K562 (cell line): Measurements from ENCODE around the gene EAF1. TPM values are rescaled to one million over a fixed set of nuclear protein-coding genes. Genes with fewer than 3 reads are reported as not detected.
A peak's percentile ranks its signal among the peaks of the same experiment; 100 is the strongest.

ENCODE experiments used
- CC2D1A ChIP-seq: fragments of 450-650 bp; IDR thresholded peaks from 2 replicates; pipeline ENCODE4 v1.6.1; 2017; ENCODE audit warnings: mild to moderate bottlenecking
- FOXP1 ChIP-seq: sonication (generic); formaldehyde crosslinking; IDR thresholded peaks from 2 replicates; pipeline ENCODE4 v1.8.0; 2022; ENCODE audit warnings: mild to moderate bottlenecking, missing genetic modification reagents
- POLR2B ChIP-seq: fragments of 450-650 bp; IDR thresholded peaks from 2 replicates; pipeline ENCODE4 v1.6.1; 2018; ENCODE audit warnings: low read depth; ENCODE audit not compliant: partially characterized antibody
- SREBF1 ChIP-seq: fragments of 150-350 bp; IDR thresholded peaks from 2 replicates; pipeline ENCODE4 v1.6.1; 2014; ENCODE audit warnings: antibody characterized with exemption, low read depth, low read length, borderline replicate concordance
- SRSF3 ChIP-seq: fragments of 200-400 bp; formaldehyde crosslinking; IDR thresholded peaks from 2 replicates; pipeline ENCODE4 v1.6.1; 2016; ENCODE audit warnings: mild to moderate bottlenecking, low read length, moderate library complexity; ENCODE audit not compliant: insufficient read depth
- ZNF165 ChIP-seq: fragments of 250-450 bp; sonication (Bioruptor Pico); IDR thresholded peaks from 2 replicates; pipeline ENCODE4 v1.4.0; 2020; ENCODE audit warnings: borderline replicate concordance
- ZNF707 ChIP-seq: fragments of 250-450 bp; sonication (Bioruptor Pico); conservative IDR thresholded peaks from 2 replicates; pipeline ENCODE4 v1.8.0; 2022; ENCODE audit warnings: inconsistent platforms, mild to moderate bottlenecking, moderate library complexity
- ZNF79 ChIP-seq: fragments of 250-450 bp; sonication (Bioruptor Pico); IDR thresholded peaks from 2 replicates; pipeline ENCODE4 v1.4.0; 2020; ENCODE audit warnings: low read depth, mild to moderate bottlenecking, moderate library complexity
- polyA plus RNA-seq, 8 experiments: library from polyadenylated mRNA; depleted of rRNA in 4 of 8; stranded (reverse) in 5 of 8; unstranded in 3 of 8; fragments of >200 nt; fragmentation: Nextera tagmentation in 2 of 8; fragmentation: Illumina TruSeq in 1 of 8; extraction: Ambion mirVana in 2 of 8; extraction: Trizol in 1 of 8; gene quantifications; 2 replicates each; pipeline versions ENCODE4 v1.2.1 to v1.2.3, GENCODE V29; 2011 to 2014; ENCODE audit warnings: inconsistent platforms in 1 of 8, missing spikeins in 1 of 8
- total RNA-seq, 7 experiments: library from RNA; depleted of rRNA in 6 of 7; stranded (reverse); fragments of >200 nt in 6 of 7; fragmentation: Illumina TruSeq in 2 of 7; extraction: Trizol in 2 of 7; gene quantifications; 2 replicates each; pipeline versions ENCODE4 v1.2.1 to v1.2.3, GENCODE V29; 2011 to 2021; ENCODE audit warnings: low replicate concordance in 1 of 7
- TF ChIP-seq, protein P1 (sequence below): sonication (generic); formaldehyde crosslinking; IDR thresholded peaks from 2 replicates; pipeline ENCODE4 v1.8.0; 2022; ENCODE audit warnings: mild to moderate bottlenecking, missing genetic modification reagents, borderline replicate concordance
- TF ChIP-seq, protein P2 (sequence below): fragments of 250-450 bp; sonication (Bioruptor Pico); IDR thresholded peaks from 2 replicates; pipeline ENCODE4 v1.8.0; 2022; ENCODE audit warnings: inconsistent platforms
- TF ChIP-seq, protein P3 (sequence below): sonication (generic); formaldehyde crosslinking; IDR thresholded peaks from 2 replicates; pipeline ENCODE4 v1.8.0; 2022; ENCODE audit warnings: mild to moderate bottlenecking, missing genetic modification reagents
- TF ChIP-seq, protein P4 (sequence below): sonication (generic); formaldehyde crosslinking; IDR thresholded peaks from 2 replicates; pipeline ENCODE4 v1.8.0; 2023; ENCODE audit warnings: mild to moderate bottlenecking, missing genetic modification reagents

EAF1 gene
- total and polyA plus RNA-seq, 9 of the 15 experiments (the other 6 are each of a cell fraction or from before 2014, with no cell fraction given) = 7.0 to 26.8 (median 20.4) TPM

DNA sequence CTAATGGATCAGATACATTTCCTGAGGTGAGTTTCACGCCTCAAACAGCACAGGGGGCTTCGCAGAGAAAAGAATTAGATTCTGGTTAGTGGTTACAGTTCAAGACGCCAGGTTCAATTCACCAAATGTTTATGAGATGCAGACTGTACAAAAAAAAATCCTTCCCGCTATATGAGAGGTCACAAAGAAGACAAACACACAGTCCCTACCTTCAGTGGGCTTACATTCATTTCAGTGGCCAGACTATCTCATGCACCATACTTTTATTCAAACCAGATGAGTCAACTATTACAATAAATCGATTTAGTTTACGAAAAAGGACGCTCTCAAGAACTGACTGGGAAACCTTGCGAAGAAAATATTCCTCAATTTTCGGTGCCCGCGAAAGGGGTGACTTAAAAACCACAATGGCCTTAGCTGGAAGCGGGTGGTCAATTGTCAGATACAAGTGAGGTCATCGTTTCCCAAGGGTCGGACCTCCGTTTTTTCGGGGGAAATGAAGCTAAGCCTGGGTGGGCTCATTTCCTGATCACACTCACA lies 749 bp upstream of the EAF1 start (continued):
- TF ChIP-seq, protein P1, sequence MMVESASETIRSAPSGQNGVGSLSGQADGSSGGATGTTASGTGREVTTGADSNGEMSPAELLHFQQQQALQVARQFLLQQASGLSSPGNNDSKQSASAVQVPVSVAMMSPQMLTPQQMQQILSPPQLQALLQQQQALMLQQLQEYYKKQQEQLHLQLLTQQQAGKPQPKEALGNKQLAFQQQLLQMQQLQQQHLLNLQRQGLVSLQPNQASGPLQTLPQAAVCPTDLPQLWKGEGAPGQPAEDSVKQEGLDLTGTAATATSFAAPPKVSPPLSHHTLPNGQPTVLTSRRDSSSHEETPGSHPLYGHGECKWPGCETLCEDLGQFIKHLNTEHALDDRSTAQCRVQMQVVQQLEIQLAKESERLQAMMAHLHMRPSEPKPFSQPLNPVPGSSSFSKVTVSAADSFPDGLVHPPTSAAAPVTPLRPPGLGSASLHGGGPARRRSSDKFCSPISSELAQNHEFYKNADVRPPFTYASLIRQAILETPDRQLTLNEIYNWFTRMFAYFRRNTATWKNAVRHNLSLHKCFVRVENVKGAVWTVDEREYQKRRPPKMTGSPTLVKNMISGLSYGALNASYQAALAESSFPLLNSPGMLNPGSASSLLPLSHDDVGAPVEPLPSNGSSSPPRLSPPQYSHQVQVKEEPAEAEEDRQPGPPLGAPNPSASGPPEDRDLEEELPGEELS (CRISPR knock-in tag) = no peak
- TF ChIP-seq POLR2B (no peak), ZNF79 (CRISPR knock-in tag) (no peak), FOXP1 (CRISPR knock-in tag) (0 out of 2 replicates have a peak, but pooled peaks have one; percentile 7), ZNF707 (no peak), ZNF165 (CRISPR knock-in tag) (no peak), CC2D1A (no peak), SREBF1 (no peak), SRSF3 (no peak)
- TF ChIP-seq, protein P2, sequence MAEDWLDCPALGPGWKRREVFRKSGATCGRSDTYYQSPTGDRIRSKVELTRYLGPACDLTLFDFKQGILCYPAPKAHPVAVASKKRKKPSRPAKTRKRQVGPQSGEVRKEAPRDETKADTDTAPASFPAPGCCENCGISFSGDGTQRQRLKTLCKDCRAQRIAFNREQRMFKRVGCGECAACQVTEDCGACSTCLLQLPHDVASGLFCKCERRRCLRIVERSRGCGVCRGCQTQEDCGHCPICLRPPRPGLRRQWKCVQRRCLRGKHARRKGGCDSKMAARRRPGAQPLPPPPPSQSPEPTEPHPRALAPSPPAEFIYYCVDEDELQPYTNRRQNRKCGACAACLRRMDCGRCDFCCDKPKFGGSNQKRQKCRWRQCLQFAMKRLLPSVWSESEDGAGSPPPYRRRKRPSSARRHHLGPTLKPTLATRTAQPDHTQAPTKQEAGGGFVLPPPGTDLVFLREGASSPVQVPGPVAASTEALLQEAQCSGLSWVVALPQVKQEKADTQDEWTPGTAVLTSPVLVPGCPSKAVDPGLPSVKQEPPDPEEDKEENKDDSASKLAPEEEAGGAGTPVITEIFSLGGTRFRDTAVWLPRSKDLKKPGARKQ (CRISPR knock-in tag) = no peak
- TF ChIP-seq, protein P3, sequence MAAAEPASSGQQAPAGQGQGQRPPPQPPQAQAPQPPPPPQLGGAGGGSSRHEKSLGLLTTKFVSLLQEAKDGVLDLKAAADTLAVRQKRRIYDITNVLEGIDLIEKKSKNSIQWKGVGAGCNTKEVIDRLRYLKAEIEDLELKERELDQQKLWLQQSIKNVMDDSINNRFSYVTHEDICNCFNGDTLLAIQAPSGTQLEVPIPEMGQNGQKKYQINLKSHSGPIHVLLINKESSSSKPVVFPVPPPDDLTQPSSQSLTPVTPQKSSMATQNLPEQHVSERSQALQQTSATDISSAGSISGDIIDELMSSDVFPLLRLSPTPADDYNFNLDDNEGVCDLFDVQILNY = no peak
- TF ChIP-seq, protein P4, sequence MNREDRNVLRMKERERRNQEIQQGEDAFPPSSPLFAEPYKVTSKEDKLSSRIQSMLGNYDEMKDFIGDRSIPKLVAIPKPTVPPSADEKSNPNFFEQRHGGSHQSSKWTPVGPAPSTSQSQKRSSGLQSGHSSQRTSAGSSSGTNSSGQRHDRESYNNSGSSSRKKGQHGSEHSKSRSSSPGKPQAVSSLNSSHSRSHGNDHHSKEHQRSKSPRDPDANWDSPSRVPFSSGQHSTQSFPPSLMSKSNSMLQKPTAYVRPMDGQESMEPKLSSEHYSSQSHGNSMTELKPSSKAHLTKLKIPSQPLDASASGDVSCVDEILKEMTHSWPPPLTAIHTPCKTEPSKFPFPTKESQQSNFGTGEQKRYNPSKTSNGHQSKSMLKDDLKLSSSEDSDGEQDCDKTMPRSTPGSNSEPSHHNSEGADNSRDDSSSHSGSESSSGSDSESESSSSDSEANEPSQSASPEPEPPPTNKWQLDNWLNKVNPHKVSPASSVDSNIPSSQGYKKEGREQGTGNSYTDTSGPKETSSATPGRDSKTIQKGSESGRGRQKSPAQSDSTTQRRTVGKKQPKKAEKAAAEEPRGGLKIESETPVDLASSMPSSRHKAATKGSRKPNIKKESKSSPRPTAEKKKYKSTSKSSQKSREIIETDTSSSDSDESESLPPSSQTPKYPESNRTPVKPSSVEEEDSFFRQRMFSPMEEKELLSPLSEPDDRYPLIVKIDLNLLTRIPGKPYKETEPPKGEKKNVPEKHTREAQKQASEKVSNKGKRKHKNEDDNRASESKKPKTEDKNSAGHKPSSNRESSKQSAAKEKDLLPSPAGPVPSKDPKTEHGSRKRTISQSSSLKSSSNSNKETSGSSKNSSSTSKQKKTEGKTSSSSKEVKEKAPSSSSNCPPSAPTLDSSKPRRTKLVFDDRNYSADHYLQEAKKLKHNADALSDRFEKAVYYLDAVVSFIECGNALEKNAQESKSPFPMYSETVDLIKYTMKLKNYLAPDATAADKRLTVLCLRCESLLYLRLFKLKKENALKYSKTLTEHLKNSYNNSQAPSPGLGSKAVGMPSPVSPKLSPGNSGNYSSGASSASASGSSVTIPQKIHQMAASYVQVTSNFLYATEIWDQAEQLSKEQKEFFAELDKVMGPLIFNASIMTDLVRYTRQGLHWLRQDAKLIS (CRISPR knock-in tag) = peak; percentile 0; the same call in 1 of the 2 replicates
